ENCODE measurements around the gene NRCAM. TPM values are rescaled to one million over a fixed set of nuclear protein-coding genes. Genes with fewer than 3 reads are reported as not detected.

Gene NRCAM
- total RNA-seq, 6 donors from 2014 or later: 2.5 to 23.0 (median 5.0) TPM

- Histone ChIP-seq H3K27ac (no peak overlapping the region), H3K9me3 (no peaks in the 10 kb centered on the region), H3K4me1 (no peaks in the 10 kb centered on the region), H3K36me3 (no peaks in the 10 kb centered on the region), H3K4me3 (no peak overlapping the region), H3K27me3 (no peaks in the 10 kb centered on the region)
- no peak for TF ChIP-seq POLR2A (IDR thresholded peaks at IDR 0.05)
- TF ChIP-seq EP300 (IDR thresholded peaks at IDR 0.05): no peak
- TF ChIP-seq, protein P1, sequence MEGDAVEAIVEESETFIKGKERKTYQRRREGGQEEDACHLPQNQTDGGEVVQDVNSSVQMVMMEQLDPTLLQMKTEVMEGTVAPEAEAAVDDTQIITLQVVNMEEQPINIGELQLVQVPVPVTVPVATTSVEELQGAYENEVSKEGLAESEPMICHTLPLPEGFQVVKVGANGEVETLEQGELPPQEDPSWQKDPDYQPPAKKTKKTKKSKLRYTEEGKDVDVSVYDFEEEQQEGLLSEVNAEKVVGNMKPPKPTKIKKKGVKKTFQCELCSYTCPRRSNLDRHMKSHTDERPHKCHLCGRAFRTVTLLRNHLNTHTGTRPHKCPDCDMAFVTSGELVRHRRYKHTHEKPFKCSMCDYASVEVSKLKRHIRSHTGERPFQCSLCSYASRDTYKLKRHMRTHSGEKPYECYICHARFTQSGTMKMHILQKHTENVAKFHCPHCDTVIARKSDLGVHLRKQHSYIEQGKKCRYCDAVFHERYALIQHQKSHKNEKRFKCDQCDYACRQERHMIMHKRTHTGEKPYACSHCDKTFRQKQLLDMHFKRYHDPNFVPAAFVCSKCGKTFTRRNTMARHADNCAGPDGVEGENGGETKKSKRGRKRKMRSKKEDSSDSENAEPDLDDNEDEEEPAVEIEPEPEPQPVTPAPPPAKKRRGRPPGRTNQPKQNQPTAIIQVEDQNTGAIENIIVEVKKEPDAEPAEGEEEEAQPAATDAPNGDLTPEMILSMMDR (IDR thresholded peaks at IDR 0.05): no peak
- ATAC-seq (ENCODE audit: low FRiP score in 2 of 2): no peak
- 65 to 68% methylated on average over 9 of the region's 9 CpGs for WGBS, 2 donors
- no peak for DNase-seq
Observed at GRCh38 chr7:108193594-108194498, 262.4 kb downstream of the NRCAM start.

DNA sequence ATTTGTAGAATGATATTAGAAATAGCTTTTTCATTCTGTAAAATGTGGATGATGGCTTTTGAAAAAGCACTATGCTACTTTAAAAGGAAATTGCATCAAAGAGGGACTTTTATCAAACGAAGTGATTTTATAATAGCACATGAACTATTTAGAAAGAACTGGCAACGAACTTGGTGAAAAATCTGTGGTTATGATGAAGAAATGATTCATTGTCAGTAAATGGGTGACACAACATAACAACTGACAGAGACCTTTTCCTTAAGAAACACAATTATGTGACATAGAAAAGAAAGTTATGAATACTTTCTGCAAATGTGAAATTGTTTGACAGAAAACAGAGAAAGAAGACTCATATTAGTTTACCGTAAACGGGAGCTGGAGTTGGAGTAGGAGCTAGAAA, 265.3 kb downstream of the NRCAM start:
- H3K27me3 ChIP-seq: no peaks in the 10 kb centered on the region
- TF ChIP-seq, protein P1 (IDR thresholded peaks at IDR 0.05): no peak
- no peak for TF ChIP-seq POLR2A (IDR thresholded peaks at IDR 0.05)
- no peak for TF ChIP-seq POLR2AphosphoS5 (IDR thresholded peaks at IDR 0.05)
- TF ChIP-seq EP300 (IDR thresholded peaks at IDR 0.05): no peak
- 72% methylated on average over 4 of the region's 4 CpGs for WGBS, 2 donors
- no peaks in the 10 kb centered on the region for H3K9me3 ChIP-seq
- no peak for DNase-seq
- no peak for ATAC-seq (ENCODE audit: low FRiP score in 2 of 2)
- no peaks in the 10 kb centered on the region for H3K36me3 ChIP-seq
- no peak overlapping the region for H3K27ac ChIP-seq
- H3K4me3 ChIP-seq: no peak overlapping the region
- no peaks in the 10 kb centered on the region for H3K4me1 ChIP-seq

DNA sequence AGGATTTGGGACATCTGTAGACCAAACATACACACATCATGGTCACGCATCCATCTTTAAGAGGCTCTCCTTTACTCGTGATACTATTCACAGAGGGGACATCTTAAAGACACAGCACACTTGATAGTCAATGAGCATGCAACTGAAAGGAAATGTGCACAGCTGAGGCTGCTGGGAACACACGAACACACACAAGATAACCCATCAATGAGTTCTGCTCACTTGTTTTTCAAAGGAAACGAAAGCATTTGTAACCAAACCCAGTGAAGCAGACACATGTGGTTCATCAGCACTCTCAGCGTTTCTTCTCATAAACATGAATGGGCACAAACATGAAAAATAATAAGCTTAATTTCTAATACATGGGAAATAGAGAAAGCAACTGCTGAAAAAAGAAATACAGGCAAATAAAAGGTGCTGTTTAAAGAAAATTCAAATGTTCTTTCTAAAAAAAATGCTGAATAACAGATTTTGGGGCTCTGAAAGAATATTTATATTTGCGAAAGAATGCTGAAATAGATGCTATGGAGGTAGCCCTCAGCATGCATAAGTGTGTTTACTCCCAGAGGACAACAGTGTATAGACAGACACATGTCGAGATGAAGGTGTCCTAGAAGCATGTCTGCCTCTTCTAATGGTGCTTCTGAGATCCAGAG, 266.4 kb downstream of the NRCAM start:
- 50 to 56% methylated on average over 7 of the region's 7 CpGs for WGBS, 2 donors
- Histone ChIP-seq H3K36me3 (no peaks in the 10 kb centered on the region), H3K27me3 (no peaks in the 10 kb centered on the region), H3K9me3 (no peaks in the 10 kb centered on the region), H3K4me3 (no peak overlapping the region), H3K4me1 (no peaks in the 10 kb centered on the region), H3K27ac (no peak overlapping the region)
- no peak for TF ChIP-seq POLR2AphosphoS5 (IDR thresholded peaks at IDR 0.05)
- TF ChIP-seq POLR2A (IDR thresholded peaks at IDR 0.05): no peak
- TF ChIP-seq, protein P1 (IDR thresholded peaks at IDR 0.05): no peak
- no peak for TF ChIP-seq EP300 (IDR thresholded peaks at IDR 0.05)
- ATAC-seq (ENCODE audit: low FRiP score in 2 of 2) (no peak), DNase-seq (no peak)

- Histone ChIP-seq H3K4me1 (no peaks in the 10 kb centered on the region), H3K27me3 (no peaks in the 10 kb centered on the region), H3K9me3 (no peaks in the 10 kb centered on the region), H3K27ac (no peak overlapping the region), H3K36me3 (no peaks in the 10 kb centered on the region), H3K4me3 (no peak overlapping the region)
- 91 to 93% methylated on average over 3 of the region's 3 CpGs for WGBS, 2 donors
- no peak for TF ChIP-seq EP300 (IDR thresholded peaks at IDR 0.05)
- TF ChIP-seq POLR2A (IDR thresholded peaks at IDR 0.05): no peak
- TF ChIP-seq, protein P1 (IDR thresholded peaks at IDR 0.05): no peak
- TF ChIP-seq POLR2AphosphoS5 (IDR thresholded peaks at IDR 0.05): no peak
- ATAC-seq (ENCODE audit: low FRiP score in 2 of 2) (no peak), DNase-seq (no peak)
Observed at GRCh38 chr7:108188724-108189123, 267.5 kb downstream of the NRCAM start.
